ENCODE data around the gene INAFM2. TPM values are rescaled to one million over a fixed set of nuclear protein-coding genes. Genes with fewer than 3 reads are reported as not detected.
A peak's percentile ranks its signal among the peaks of the same experiment; 100 is the strongest.

Gene INAFM2
- total and polyA plus RNA-seq, 10 of the 15 experiments (the other 5 are each of a cell fraction or from before 2014, with no cell fraction given), result 0.75 to 8.1 (median 3.9) TPM

GRCh38 chr15:40336744-40337122 lies 13.2 kb downstream of the INAFM2 start:
- 8% methylated on average over 5 of the region's 5 CpGs for WGBS (ENCODE audit: insufficient coverage, insufficient replicate concordance, low lambda C conversion rate, missing lambda C conversion rate)
- H3K27me3 ChIP-seq (replicated peaks in 1 of 2; ENCODE audit: control insufficient read depth in 2 of 2, insufficient read depth in 2 of 2, low read length in 1 of 2), result no peaks in the 10 kb centered on the region; a peak in 1 of 4 replicates
- no TSS peak for BruUV-seq (replicated peaks)

More at GRCh38 chr15:40336744-40337122, 13.2 kb downstream of the INAFM2 start:
- no peak overlapping the region for H3K4me2 ChIP-seq (ENCODE audit: control insufficient read depth, insufficient read depth)
- in situ Hi-C loops (cut with MboI), result no loop called here
- CTCF ChIA-PET, result interaction anchor here (0.7 to 13.7 kb wide), 24 partner anchors 8 to 549 kb away, joined by 3 to 336 read pairs (median 6); partner anchors contain the start of genes INAFM2, IVD and PLCB2
- no peak overlapping the region for H2AFZ ChIP-seq (ENCODE audit: control insufficient read depth, low read depth, low read length)
- RAD21 ChIA-PET (ENCODE audit: unreplicated experiment), result interaction anchor here (0.6 to 4.7 kb wide), 12 partner anchors 8 to 297 kb away, joined by 3 to 93 read pairs (median 4); partner anchors contain the start of genes INAFM2 and IVD
- no peaks in the 10 kb centered on the region for H3K9me3 ChIP-seq (replicated peaks; ENCODE audit: control insufficient read depth, insufficient read depth, low read length)
- H3K4me3 ChIP-seq, result no peak overlapping the region
- H3K4me1 ChIP-seq (ENCODE audit: control insufficient read depth, insufficient read depth, low read length), result peaks cover 9% of the 10 kb centered on the region
- SMC1A ChIA-PET (ENCODE audit: uncharacterized antibody, unreplicated experiment), result interaction anchor here (0.5 to 4.6 kb wide), 10 partner anchors 10 to 300 kb away, joined by 3 to 58 read pairs (median 10); partner anchors contain the start of genes INAFM2 and PLCB2
- POLR2A ChIA-PET, result interaction anchor here (0.6 to 0.7 kb wide), 2 partner anchors 14 to 216 kb away, joined by 3 to 6 read pairs; no protein-coding TSS in a partner anchor
- no peak for DNase-seq (ENCODE audit: low read depth, low spot score)
- H4K20me1 ChIP-seq (ENCODE audit: control insufficient read depth, insufficient read depth), result no peaks in the 10 kb centered on the region
- H3K79me2 ChIP-seq (ENCODE audit: control insufficient read depth, insufficient read depth, low read length), result no peaks in the 10 kb centered on the region
- no peak for FAIRE-seq
- TF ChIP-seq RAD21 (IDR thresholded peaks at IDR 0.05; ENCODE audit: insufficient read depth, low read depth, low read length) (peak; percentile 33; the same call in 1 of the 2 replicates), GATAD2B (conservative IDR thresholded peaks at IDR 0.05; ENCODE audit: low read depth) (no peak), MEF2A (IDR thresholded peaks at IDR 0.05; ENCODE audit: insufficient read depth, low read depth, low read length) (no peak), CTCF (IDR thresholded peaks at IDR 0.05 in 2 of 3, conservative IDR thresholded peaks at IDR 0.05 in 1 of 3; ENCODE audit: control insufficient read depth in 2 of 3, extremely low read depth in 1 of 3, insufficient read depth in 1 of 3, low read depth in 3 of 3, low read length in 3 of 3) (peak; percentile 40 to 63 (median 52)), SMC3 (IDR thresholded peaks at IDR 0.05; ENCODE audit: borderline replicate concordance, low read length) (peak; percentile 24; the same call in 1 of the 2 replicates)
- no peaks in the 10 kb centered on the region for H3K36me3 ChIP-seq (ENCODE audit: control insufficient read depth in 2 of 2, insufficient read depth in 2 of 2, low read length in 1 of 2)
- H3K27ac ChIP-seq (ENCODE audit: control insufficient read depth, insufficient read depth), result no peak overlapping the region
- ATAC-seq, result peak; percentile 40
- intact Hi-C loops (cut with micrococcal nuclease; ENCODE audit: unreplicated experiment), result no loop called here
- H3K9ac ChIP-seq (ENCODE audit: control insufficient read depth, insufficient read depth, low read length), result no peak overlapping the region
